Measurements from ENCODE around the gene TMEM14C.

TMEM14C gene

DNA sequence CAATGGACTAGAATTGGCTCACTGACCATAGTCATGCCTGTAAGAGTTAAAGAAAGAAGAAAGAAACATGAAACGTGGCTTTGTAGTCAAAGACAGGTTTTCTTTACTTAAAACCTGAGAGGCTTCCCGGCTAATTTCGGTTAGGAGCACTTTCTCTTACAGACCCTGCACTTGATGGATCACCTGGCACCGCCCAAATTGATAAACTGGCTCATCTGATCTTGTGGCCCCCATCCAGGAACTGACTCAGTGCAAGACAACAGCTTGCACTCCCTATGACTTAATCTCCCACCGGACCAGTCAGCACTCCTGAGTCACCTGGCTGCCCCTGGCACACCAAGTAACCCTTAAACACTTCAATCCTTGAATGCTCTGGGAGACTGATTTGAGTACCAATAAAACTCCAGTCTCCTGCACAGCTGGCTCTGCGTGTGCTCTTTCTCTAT lies 37.0 kb downstream of the TMEM14C start:
- no peak for DNase-seq (ENCODE audit: low read depth in 2 of 2)

DNA sequence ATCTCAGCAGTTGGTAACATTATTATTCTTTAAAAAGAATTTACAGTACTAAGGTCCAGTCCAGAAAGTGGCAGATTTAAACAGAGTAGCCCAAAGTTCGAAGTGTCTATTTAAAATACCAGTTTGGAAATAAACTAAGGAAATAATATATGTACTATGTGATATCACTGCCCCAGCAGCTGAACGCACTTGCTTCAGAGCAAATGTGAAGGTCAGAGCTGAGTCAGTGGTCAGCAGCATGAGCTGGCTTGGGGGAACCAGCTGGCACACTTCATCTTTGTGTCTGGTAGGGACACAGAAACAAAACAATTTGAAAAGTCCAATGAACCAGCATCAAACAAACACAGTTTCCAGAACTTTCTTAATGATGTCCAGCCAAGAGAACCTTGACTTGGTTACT lies 40.1 kb downstream of the TMEM14C start:
- no peak for DNase-seq (ENCODE audit: low read depth in 2 of 2)

DNA sequence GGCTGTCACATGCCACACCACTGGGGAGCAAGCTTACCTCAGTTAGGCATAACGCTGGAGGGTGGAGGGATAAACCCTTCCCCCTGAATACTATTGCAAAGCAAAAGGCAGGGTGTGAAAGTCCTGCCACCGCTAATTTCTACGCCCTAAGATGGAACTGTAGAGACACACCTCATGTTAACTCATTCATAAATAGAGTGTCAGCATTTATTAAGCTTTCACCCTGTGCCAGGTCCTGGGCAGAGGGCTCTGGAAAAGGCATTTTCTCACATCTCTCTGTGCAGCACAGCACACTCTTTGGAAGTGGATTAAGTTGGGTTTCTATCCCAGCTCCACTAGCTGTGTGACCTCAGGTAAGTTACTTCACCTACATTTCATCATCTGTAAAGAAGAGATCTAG lies 46.5 kb downstream of the TMEM14C start:
- DNase-seq (ENCODE audit: low read depth in 2 of 2) = no peak

DNA sequence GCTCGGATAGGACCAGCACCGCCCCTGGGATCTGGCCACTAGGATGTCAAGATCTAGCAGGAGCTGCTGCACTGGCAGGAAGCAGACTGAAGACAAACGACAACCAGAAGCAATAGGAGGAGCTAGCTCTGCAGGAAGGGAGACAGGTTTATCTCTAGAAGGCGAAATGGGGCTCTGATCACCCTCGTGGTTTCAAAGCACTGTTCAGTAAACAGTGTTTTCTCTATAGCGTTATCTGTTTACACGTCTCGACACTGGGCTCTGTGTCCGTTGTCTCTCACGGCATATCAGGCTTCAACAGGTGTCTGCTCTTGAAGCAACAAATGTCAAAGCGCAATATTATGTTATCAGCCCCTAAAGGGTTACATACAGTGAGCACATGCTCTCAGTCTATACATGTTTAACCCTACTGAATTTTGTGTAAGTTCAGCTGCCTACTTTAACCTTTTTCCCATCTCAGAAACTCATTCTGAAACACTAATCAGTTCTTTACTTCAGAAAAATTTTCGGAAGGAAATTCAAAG lies 48.6 kb downstream of the TMEM14C start:
- DNase-seq (ENCODE audit: low read depth in 2 of 2) = no peak

DNA sequence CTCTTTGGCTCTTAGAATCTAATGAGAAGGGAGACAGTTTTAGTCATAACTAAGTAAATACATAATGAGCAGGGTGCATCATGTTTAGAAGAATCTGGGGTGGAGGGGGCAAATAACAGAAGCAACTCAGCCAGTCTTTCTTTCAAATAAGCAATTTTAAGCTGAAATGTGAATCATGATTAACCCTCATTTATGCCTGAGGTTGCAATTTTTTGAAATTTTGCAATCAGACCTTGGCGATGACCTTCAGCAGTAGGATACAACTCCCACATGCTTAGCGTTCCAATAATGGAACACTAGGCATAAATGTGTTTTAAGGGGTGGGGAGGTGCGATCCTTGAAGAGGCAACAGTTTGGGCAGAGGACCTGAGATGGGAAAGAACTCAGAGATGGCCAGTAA lies 55.4 kb downstream of the TMEM14C start:
- no peak for DNase-seq (ENCODE audit: low read depth in 2 of 2)

DNA sequence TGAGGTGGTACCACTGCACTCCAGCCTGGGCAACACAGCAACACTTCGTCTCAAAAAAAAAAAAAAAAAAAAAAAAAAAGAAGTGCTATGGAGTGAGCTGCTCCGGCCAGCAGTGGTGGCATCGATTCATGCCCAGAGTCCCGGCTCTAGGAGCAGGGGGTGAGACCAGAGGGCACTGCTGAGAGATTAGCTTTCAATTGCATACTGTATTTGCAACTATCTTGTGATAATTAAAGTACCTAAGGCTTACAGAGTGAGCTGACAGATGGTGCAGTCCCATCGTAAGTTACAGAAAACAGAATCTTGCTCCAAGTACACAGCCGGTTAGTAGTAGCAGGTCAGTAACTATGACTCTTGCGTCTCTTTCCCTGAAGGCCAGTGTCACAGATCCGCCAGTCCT lies 56.2 kb downstream of the TMEM14C start:
- DNase-seq (ENCODE audit: low read depth in 2 of 2) = no peak

All from stimulated activated CD4-positive, alpha-beta T cell treated with anti-CD3 and anti-CD28 coated beads, Interleukin-12 subunit alpha, Interleukin-12 subunit beta, amount 100 ng/mL, for 24 hours (primary cell).